ENCODE results near the gene BACH2.
"Not testable (repeated sequence)": the region's sequence is repeated elsewhere in the genome, so short reads cannot be mapped to it uniquely, and the experiment has no call there.

BACH2 gene

GRCh38 chr6:90298459-90299053 lies 1.9 kb upstream of the BACH2 start:
- DNase-seq = no peak

- no peak for DNase-seq
Measured at GRCh38 chr6:90297867-90298381, 1.3 kb upstream of the BACH2 start.

GRCh38 chr6:90297115-90297866 lies 648 bp upstream of the BACH2 start:
- DNase-seq = no peak

GRCh38 chr6:90295854-90296340 lies 746 bp downstream of the BACH2 start:
- no peak for DNase-seq

- no peak for DNase-seq
Measured at GRCh38 chr6:90294989-90295853, 1.4 kb downstream of the BACH2 start.

GRCh38 chr6:90294614-90294988 lies 2.0 kb downstream of the BACH2 start:
- DNase-seq = no peak

GRCh38 chr6:90294008-90294511 lies 2.6 kb downstream of the BACH2 start:
- no peak for DNase-seq

- DNase-seq = no peak
Measured at GRCh38 chr6:90293319-90293953, 3.2 kb downstream of the BACH2 start.

GRCh38 chr6:90291565-90291964 lies 5.1 kb downstream of the BACH2 start:
- no peak for DNase-seq

GRCh38 chr6:90290811-90291420 lies 5.7 kb downstream of the BACH2 start:
- DNase-seq = no peak

- DNase-seq = no peak
Measured at GRCh38 chr6:90289902-90290301, 6.7 kb downstream of the BACH2 start.

- DNase-seq = no peak
Measured at GRCh38 chr6:90288404-90288803, 8.2 kb downstream of the BACH2 start.

- DNase-seq = peak; percentile 12
Measured at GRCh38 chr6:90286884-90287488, 9.7 kb downstream of the BACH2 start.

GRCh38 chr6:90285611-90286381 lies 10.8 kb downstream of the BACH2 start:
- DNase-seq = no peak

- no peak for DNase-seq
Measured at GRCh38 chr6:90285042-90285481, 11.6 kb downstream of the BACH2 start.

GRCh38 chr6:90284236-90285041 lies 12.2 kb downstream of the BACH2 start:
- DNase-seq = no peak

- not testable (repeated sequence) for DNase-seq
Measured at GRCh38 chr6:90282265-90282664, 14.4 kb downstream of the BACH2 start.

- no peak for DNase-seq
Measured at GRCh38 chr6:90278129-90278528, 18.5 kb downstream of the BACH2 start.

- no peak for DNase-seq
Measured at GRCh38 chr6:90277302-90278011, 19.2 kb downstream of the BACH2 start.

All from GDM1 (cell line).